ENCODE results near the gene ACVRL1.

The ACVRL1 gene

DNA sequence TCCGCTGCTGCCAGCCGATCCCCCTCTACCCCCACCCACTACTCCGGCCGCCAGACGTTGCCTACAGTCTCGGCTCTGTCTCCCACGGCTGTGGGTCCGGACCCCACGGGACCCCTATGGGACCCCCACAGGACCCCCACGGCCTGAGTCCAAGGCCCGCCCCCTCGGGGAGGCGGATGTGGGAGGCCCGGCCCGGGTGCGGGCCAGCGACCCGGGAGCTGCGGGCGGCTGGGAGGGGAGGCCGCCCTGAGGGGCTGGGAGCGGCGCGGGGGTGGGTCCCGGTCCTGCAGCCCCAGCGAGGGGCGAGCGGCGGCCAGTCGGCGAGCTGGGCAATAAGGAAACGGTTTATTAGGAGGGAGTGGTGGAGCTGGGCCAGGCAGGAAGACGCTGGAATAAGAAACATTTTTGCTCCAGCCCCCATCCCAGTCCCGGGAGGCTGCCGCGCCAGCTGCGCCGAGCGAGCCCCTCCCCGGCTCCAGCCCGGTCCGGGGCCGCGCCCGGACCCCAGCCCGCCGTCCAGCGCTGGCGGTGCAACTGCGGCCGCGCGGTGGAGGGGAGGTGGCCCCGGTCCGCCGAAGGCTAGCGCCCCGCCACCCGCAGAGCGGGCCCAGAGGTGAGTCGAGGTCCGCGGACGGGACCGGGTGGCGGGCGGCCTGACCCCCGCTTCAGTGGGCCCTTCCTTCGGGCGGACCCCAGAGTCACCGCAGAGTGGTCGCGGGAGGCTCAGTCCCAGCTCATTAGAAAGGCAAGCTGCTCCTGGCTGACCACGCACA is at the start of gene ACVRL1:
ACVRL1 (plus strand) TSS at position 422 of the 773 bp plus-strand sequence. CDS start 4,971 bp downstream, outside the sequence.
- DNase-seq = no peak

- DNase-seq = no peak
These were observed 46.3 kb upstream of the ACVRL1 start for GRCh38 chr12:51860986-51861385.

- no peak for DNase-seq
These were observed 44.4 kb upstream of the ACVRL1 start for GRCh38 chr12:51862947-51863346.

DNA sequence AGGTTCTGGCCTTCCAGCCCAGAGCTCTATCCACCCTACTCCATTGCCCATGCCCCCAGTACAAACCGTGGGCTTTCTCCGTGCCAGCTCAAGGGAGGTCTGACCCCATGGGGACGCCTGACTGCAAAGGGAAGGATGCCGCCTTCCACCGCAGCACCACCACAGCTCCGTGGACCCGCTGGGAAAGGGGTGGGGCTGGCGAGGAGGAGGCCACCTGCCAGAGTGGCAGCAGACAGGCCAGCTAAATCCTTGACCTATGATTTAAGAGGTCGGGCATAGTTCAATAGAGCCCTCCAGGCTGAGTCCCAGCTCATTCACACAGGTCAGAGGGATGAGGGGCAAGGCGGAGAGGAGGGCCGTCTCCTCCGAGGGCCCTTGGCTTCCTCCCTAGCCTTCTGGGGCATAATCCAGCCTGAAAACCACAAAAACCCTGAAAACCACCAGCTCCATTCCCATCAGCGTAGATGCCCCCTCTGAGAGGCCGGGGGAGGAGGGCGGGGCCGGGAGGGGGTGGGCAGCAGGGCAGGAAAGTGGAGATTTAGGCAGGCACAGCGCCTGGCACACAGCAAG is 43.9 kb upstream of the ACVRL1 start:
- DNase-seq = no peak

GRCh38 chr12:51863933-51864832 is 43.1 kb upstream of the ACVRL1 start:
- DNase-seq = no peak

GRCh38 chr12:51864833-51865670 is 42.3 kb upstream of the ACVRL1 start:
- DNase-seq = no peak

- DNase-seq = no peak
These were observed 41.5 kb upstream of the ACVRL1 start for GRCh38 chr12:51865757-51866270.

DNA sequence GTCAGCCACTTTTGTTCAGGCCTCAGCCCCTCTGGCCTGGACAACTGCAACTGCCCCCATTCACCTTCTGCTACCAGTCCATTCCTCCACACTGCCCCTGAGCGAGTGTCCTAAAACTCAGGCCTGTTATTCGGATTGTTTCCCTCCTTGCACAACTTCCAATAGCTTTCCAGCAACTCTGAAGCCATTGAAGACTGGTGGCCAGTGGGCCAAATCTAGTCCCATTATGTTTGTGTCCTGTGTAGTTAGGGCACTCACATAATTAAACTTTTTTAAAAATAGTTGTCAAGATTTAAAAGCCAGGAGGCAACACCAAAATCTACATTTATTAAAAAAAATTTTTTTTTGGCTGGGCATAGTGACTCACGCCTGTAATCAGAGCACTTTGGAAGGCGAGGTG is 41.0 kb upstream of the ACVRL1 start:
- DNase-seq = no peak

GRCh38 chr12:51866762-51867161 is 40.5 kb upstream of the ACVRL1 start:
- no peak for DNase-seq

DNA sequence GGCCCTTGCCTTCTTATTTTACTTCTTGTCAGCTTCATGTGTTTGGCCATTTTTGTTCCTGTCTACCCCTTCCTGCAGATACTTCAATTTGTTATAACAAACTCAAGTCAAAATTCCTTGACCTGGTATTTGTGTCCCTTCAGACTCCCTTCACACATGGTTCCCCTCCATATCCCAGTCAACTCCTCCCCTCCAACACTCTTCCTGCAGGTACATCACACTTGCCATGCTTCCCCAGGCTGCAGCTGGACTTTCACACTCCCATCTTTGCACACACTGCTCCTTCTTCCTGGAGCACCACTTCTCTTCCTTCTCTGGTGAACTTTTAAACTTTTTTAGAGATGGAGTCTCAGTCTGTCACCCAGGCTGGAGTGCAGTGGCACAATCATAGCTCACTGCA is 39.9 kb upstream of the ACVRL1 start:
- no peak for DNase-seq

- DNase-seq = no peak
These were observed 39.4 kb upstream of the ACVRL1 start for GRCh38 chr12:51867796-51868428.

DNA sequence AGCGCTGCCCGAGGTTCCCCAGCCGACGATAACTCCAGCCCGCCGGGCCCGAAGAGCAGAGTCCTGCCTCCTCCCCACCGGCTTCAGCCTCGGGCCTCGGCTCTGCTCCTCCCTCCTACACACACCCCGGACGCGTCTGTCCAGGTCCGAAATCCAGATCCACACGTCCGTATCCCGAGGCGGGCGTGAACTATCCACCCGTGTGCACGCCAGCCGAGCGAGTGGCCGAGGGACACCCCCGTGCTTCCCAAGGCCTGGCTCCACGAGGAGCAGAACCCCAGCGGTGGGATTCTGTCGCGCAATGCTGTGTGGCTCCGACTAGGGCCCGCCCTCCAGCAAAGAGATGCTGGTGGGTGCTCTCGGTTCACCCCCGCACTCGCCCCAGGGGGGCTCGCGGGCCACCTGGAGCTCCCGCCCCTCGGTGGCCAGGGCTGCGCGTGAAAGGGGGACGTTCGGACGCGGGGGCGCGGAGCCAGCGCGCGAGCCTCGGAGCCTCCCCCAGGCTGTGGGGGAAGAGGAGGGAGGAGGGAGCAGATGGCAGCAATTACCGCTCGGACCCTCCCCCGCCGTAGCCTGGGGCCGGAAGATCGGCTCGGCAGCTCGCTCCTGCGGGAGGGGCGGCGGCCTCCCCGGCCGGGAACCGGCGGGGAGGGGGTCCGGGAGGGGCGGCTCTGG is 38.3 kb upstream of the ACVRL1 start:
- no peak for DNase-seq

DNA sequence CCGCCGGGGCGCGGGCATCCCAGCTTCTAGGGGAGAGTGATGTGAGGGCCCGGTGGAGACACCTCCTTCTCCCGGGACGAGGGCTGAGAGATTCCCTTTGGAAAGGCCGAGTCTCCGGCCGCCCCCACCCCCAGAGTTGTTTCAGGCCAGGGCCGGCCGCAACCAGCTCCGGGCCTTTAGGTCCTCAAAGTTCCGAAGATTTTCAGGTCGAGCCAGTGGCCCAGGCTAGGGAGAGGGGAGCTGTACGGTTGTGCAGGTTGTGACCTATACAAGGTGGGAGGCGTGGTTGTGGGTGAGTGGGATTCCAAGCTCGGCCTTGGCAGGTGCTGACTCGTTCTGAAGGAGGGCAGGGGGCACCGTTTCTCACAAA is 37.8 kb upstream of the ACVRL1 start:
- DNase-seq = no peak

DNA sequence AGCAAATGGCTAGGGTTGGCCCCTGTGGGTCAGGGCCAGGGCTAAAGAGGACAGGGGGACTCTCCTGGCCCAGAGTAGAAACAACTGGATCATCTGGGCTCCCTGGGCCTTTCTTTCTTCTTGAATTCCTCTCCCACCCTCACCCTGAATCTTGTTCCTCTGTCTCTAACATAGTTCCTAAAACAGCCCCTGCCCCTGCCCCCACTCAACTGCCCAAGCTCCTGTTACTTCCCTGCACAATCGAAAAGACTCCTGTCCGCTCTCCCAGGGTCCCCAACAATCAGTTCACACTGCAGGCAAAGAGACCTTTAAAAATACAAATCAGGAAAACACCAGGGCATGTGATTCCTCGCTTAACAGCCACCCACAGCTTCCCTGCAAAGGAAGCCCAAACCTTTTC is 37.4 kb upstream of the ACVRL1 start:
- no peak for DNase-seq

DNA sequence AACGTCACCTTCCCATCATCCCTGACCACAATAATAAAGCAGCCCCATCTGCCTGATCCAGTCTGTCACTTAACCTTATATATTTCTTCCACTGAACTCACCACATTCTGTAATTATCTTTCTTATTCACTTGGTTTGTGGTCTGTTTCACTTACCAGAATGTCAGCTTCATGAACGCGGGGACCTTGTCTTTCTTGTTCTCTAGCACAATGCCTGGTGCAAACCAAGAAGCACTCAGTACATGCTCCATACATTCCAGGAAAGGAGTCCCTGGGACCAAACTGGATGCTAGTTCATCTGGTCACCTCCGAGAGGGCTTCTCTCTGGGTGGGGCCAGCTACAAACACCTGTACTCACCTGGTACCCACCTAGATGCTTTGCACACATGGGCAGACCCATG is 36.8 kb upstream of the ACVRL1 start:
- no peak for DNase-seq

- DNase-seq = no peak
These were observed 36.2 kb upstream of the ACVRL1 start for GRCh38 chr12:51871126-51871525.

- DNase-seq = no peak
These were observed 35.2 kb upstream of the ACVRL1 start for GRCh38 chr12:51871918-51872688.

DNA sequence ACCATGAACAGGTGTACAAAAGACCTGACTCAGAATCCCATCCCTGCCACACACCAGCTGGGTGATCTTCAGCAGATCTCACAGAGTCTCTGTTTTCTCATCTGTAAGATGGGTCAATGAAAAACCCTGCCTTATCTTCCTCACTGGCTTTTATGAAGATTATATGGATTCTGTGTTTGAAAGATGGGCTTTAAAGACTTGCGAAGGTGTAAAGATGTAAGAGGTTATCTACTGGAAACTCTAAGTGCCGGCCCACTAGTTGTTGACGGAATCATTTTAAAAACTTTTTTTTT is 34.7 kb upstream of the ACVRL1 start:
- no peak for DNase-seq

- no peak for DNase-seq
These were observed 33.9 kb upstream of the ACVRL1 start for GRCh38 chr12:51873251-51873994.

DNA sequence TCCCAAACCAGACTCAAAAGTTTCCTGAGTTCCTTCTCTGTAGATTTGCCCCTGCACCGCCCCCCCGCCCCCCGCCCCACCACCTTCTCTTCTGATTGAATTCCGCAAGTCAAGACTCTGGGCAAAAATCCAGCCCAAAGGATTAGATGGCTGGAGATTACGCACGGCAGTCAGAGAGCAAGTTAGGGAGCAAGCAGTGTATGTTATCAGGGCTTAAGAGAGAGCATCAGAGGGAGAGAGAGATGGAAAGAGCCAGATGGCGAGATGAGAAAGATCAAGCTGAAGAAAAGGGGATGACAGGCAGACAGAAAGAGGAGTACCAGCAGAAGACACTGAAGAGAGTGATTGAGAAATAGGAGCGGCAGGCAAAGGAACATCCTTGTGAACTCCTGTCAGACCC is 33.3 kb upstream of the ACVRL1 start:
- no peak for DNase-seq

Measured in activated CD4-positive, alpha-beta T cell treated with anti-CD3 and anti-CD28 coated beads for 1 hour (primary cell).